Keratinocyte (primary cell): ENCODE results near the gene LIPN. TPM values are rescaled to one million over a fixed set of nuclear protein-coding genes. Genes with fewer than 3 reads are reported as not detected.

Experiments used
- DNase-seq: peaks from one replicate; pipeline ENCODE4 v3.0.0-alpha.2; 2011; ENCODE audit warnings: low read depth, missing footprints, low spot score
- FAIRE-seq: peaks from 2 replicates; lab custom pipeline; 2011; peaks lifted over from hg19 to GRCh38; lab: Jason Lieb, UNC
- H2AFZ ChIP-seq: 2 replicates; pipeline ENCODE4 v1.6.0; 2012; ENCODE audit warnings: low read length, control low read depth, inconsistent platforms; ENCODE audit not compliant: control insufficient read depth
- H3K27ac ChIP-seq: 2 replicates; pipeline ENCODE4 v1.5.1; 2011; ENCODE audit warnings: low read length; ENCODE audit not compliant: control insufficient read depth, insufficient read depth
- H3K27me3 ChIP-seq: 3 replicates; pipeline ENCODE4 v1.6.0; 2011; ENCODE audit warnings: low read length; ENCODE audit not compliant: control insufficient read depth, insufficient read depth; ENCODE audit errors: extremely low read depth
- H3K36me3 ChIP-seq, 2 experiments: 2 replicates in 1 of 2; 3 replicates in 1 of 2; pipeline ENCODE4 v1.5.1; 2011; ENCODE audit warnings: low read length in 2 of 2, mild to moderate bottlenecking in 1 of 2; ENCODE audit not compliant: control insufficient read depth in 2 of 2, insufficient read depth in 2 of 2; ENCODE audit errors: extremely low read depth in 1 of 2
- H3K4me1 ChIP-seq: 3 replicates; pipeline ENCODE4 v1.5.1; 2011; ENCODE audit warnings: low read length; ENCODE audit not compliant: control insufficient read depth, insufficient read depth; ENCODE audit errors: extremely low read depth
- H3K4me2 ChIP-seq: 3 replicates; pipeline ENCODE4 v1.6.0; 2011; ENCODE audit warnings: low read depth, low read length; ENCODE audit not compliant: control insufficient read depth, insufficient read depth; ENCODE audit errors: extremely low read depth
- H3K4me3 ChIP-seq, 3 experiments: fragments of 200-600 bp in 1 of 3; sonication (generic) in 1 of 3; 2 replicates in 2 of 3; 3 replicates in 1 of 3; pipeline ENCODE4 v1.5.1; 2011 to 2016; ENCODE audit warnings: low read length in 3 of 3, mild to moderate bottlenecking in 3 of 3, control low read depth in 2 of 3, inconsistent platforms in 1 of 3, low read depth in 1 of 3, mixed read lengths in 1 of 3, mixed run types in 1 of 3, moderate library complexity in 1 of 3; ENCODE audit not compliant: control insufficient read depth in 2 of 3, insufficient read depth in 2 of 3; ENCODE audit errors: extremely low read depth in 1 of 3
- H3K79me2 ChIP-seq: 2 replicates; pipeline ENCODE4 v1.6.0; 2012; ENCODE audit warnings: low read length; ENCODE audit not compliant: control insufficient read depth, insufficient read depth
- H3K9ac ChIP-seq: 3 replicates; pipeline ENCODE4 v1.6.0; 2011; ENCODE audit warnings: low read length; ENCODE audit not compliant: control insufficient read depth, insufficient read depth; ENCODE audit errors: extremely low read depth
- H3K9me1 ChIP-seq: 3 replicates; pipeline ENCODE4 v1.6.0; 2011; ENCODE audit warnings: low read length; ENCODE audit not compliant: control insufficient read depth, insufficient read depth; ENCODE audit errors: extremely low read depth
- H3K9me3 ChIP-seq: 2 replicates; pipeline ENCODE4 v1.5.1; 2012; ENCODE audit warnings: low read depth, low read length; ENCODE audit not compliant: control insufficient read depth
- H4K20me1 ChIP-seq: 3 replicates; pipeline ENCODE4 v1.6.0; 2011; ENCODE audit warnings: low read length; ENCODE audit not compliant: control insufficient read depth, insufficient read depth; ENCODE audit errors: extremely low read depth
- CTCF ChIP-seq, 3 experiments: IDR thresholded peaks in 1 of 3; conservative IDR thresholded peaks in 1 of 3; optimal IDR thresholded peaks in 1 of 3; 2 replicates in 2 of 3; 3 replicates in 1 of 3; pipeline versions ENCODE3 to v1.5.1; 2011; ENCODE audit warnings: low read length in 3 of 3, mild to moderate bottlenecking in 3 of 3, moderate library complexity in 2 of 3, control low read depth in 1 of 3, inconsistent platforms in 1 of 3; ENCODE audit not compliant: insufficient read depth in 2 of 3; ENCODE audit errors: extremely low read depth in 1 of 3
- EZH2 ChIP-seq: IDR thresholded peaks from one replicate; pipeline ENCODE4 v1.6.1; 2012; ENCODE audit warnings: inconsistent platforms, mild to moderate bottlenecking, low read length, moderate library complexity
- dilution Hi-C: fragments of 300-500 bp; cut with MboI; formaldehyde crosslinking; loops from one replicate; pipeline ENCODE4 v1.7.0; 2020; ENCODE audit warnings: low sequenced_read_pairs; ENCODE audit not compliant: extremely low pct_ligation_motif_present
- polyA plus RNA-seq, 5 experiments: library from polyadenylated mRNA; depleted of rRNA in 3 of 5; stranded (reverse) in 3 of 5; stranded (forward) in 1 of 5; unstranded in 1 of 5; fragments of >200 nt; gene quantifications; 1 replicate in 1 of 5; 2 replicates in 3 of 5; 3 replicates in 1 of 5; pipeline versions ENCODE4 v1.2.1 to v1.2.3, GENCODE V29; 2011 to 2012; ENCODE audit warnings: missing spikeins in 2 of 5, low read depth in 1 of 5, low replicate concordance in 1 of 5

The LIPN gene
- polyA plus RNA-seq, 1 donor (not counting 4 experiments of a cell fraction or from before 2014, with no cell fraction given): 0.20 TPM

- Histone ChIP-seq H3K27me3 (no peaks in the 10 kb centered on the region), H2AFZ (no peak overlapping the region), H3K4me3 (no peak overlapping the region), H3K36me3 (no peaks in the 10 kb centered on the region), H3K79me2 (no peaks in the 10 kb centered on the region), H3K9ac (no peak overlapping the region), H3K4me1 (no peaks in the 10 kb centered on the region), H4K20me1 (no peaks in the 10 kb centered on the region), H3K27ac (no peak overlapping the region), H3K9me1 (no peaks in the 10 kb centered on the region), H3K4me2 (no peak overlapping the region), H3K9me3 (no peaks in the 10 kb centered on the region)
- dilution Hi-C loops: no loop called here
- no peak for DNase-seq
- TF ChIP-seq CTCF (optimal IDR thresholded peaks at IDR 0.05 in 1 of 3, IDR thresholded peaks at IDR 0.05 in 1 of 3, conservative IDR thresholded peaks at IDR 0.05 in 1 of 3; ENCODE audit: extremely low read depth in 1 of 3, insufficient read depth in 2 of 3, low read length in 3 of 3) (no peak), EZH2 (no peak)
- FAIRE-seq: no peak
These were observed 21.4 kb downstream of the LIPN start for GRCh38 chr10:88781206-88781605.

GRCh38 chr10:88782222-88782621 lies 22.4 kb downstream of the LIPN start:
- Histone ChIP-seq H4K20me1 (no peaks in the 10 kb centered on the region), H3K4me3 (no peak overlapping the region), H3K4me2 (no peak overlapping the region), H3K4me1 (no peaks in the 10 kb centered on the region), H3K79me2 (no peaks in the 10 kb centered on the region), H3K27me3 (no peaks in the 10 kb centered on the region), H3K9me3 (no peaks in the 10 kb centered on the region), H2AFZ (no peak overlapping the region), H3K9me1 (no peaks in the 10 kb centered on the region), H3K36me3 (no peaks in the 10 kb centered on the region), H3K27ac (no peak overlapping the region), H3K9ac (no peak overlapping the region)
- FAIRE-seq: no peak
- no peak for DNase-seq
- TF ChIP-seq CTCF (optimal IDR thresholded peaks at IDR 0.05 in 1 of 3, IDR thresholded peaks at IDR 0.05 in 1 of 3, conservative IDR thresholded peaks at IDR 0.05 in 1 of 3; ENCODE audit: extremely low read depth in 1 of 3, insufficient read depth in 2 of 3, low read length in 3 of 3) (no peak), EZH2 (no peak)
- dilution Hi-C loops: no loop called here
